HCT116 (cell line): Measurements from ENCODE around the gene RHBDD1. TPM values are rescaled to one million over a fixed set of nuclear protein-coding genes. Genes with fewer than 3 reads are reported as not detected.

Experiments used
- ATAC-seq: fragments of 200-7000 bp; cut with Tn5 transposase; 2 replicates; pipeline ENCODE4 v1.9.1; 2020; ENCODE audit warnings: mild to moderate bottlenecking, moderate library complexity
- BruUV-seq: library from RNA; stranded (reverse); fragments of 400-500 nt; replicated peaks from 2 replicates; lab custom pipeline; 2021; lab: Mats Ljungman, UMichigan
- CTCF ChIA-PET: fragments of 300-600 bp; sonication (Branson Sonifier 250); formaldehyde crosslinking; loops from one replicate; lab custom pipeline; 2021; ENCODE audit warnings: antibody characterized with exemption; lab: Charles Lee
- POLR2A ChIA-PET: fragments of 300-600, 350-600 bp; sonication (Branson Sonifier 250); formaldehyde crosslinking; loops from one replicate; lab custom pipeline; 2021; ENCODE audit warnings: antibody characterized with exemption; lab: Charles Lee
- RAD21 ChIA-PET, 2 experiments: fragments of 300-600 bp; sonication (Branson Sonifier 250); formaldehyde crosslinking; loops; one replicate each; lab custom pipeline; 2023; ENCODE audit warnings: low total read pairs in 2 of 2; ENCODE audit not compliant: uncharacterized antibody in 2 of 2, unreplicated experiment in 2 of 2, low non-redundant PET in 1 of 2; lab: Charles Lee
- DNase-seq: peaks from one replicate; pipeline ENCODE4 v3.0.0-alpha.2; 2010; ENCODE audit warnings: low read depth, low spot score
- H2AFZ ChIP-seq: fragments of 200-600 bp; shearing (Covaris generic), sonication (generic); 2 replicates; pipeline ENCODE4 v1.6.1; 2017; ENCODE audit warnings: low read depth, mixed run types, mixed read lengths, antibody characterized with exemption, low read length; ENCODE audit not compliant: poor library complexity, severe bottlenecking
- H3K27ac ChIP-seq: 2 replicates; pipeline ENCODE4 v1.5.1; 2012; ENCODE audit warnings: low read depth, low read length
- H3K27me3 ChIP-seq: fragments of 200-600 bp; sonication (generic); 2 replicates; pipeline ENCODE4 v1.6.1; 2016; ENCODE audit warnings: mixed run types, low read length, mixed read lengths; ENCODE audit not compliant: insufficient read depth
- H3K36me3 ChIP-seq, 2 experiments: fragments of 200-500 bp in 1 of 2; fragments of 200-600 bp in 1 of 2; sonication (Bioruptor generic) in 1 of 2; sonication (generic) in 1 of 2; 2 replicates each; pipeline versions ENCODE4 v1.5.1 to v1.6.1; 2014 to 2016; ENCODE audit warnings: low read length in 2 of 2, inconsistent platforms in 1 of 2, mixed read lengths in 1 of 2, mixed run types in 1 of 2; ENCODE audit not compliant: insufficient read depth in 2 of 2, control insufficient read depth in 1 of 2
- H3K4me1 ChIP-seq, 2 experiments: fragments of 200-600 bp in 1 of 2; sonication (generic) in 1 of 2; 2 replicates each; pipeline versions ENCODE4 v1.5.1 to v1.6.1; 2012 to 2017; ENCODE audit warnings: low read length in 2 of 2, inconsistent platforms in 1 of 2, mild to moderate bottlenecking in 1 of 2, mixed read lengths in 1 of 2, mixed run types in 1 of 2, moderate library complexity in 1 of 2; ENCODE audit not compliant: insufficient read depth in 2 of 2, control insufficient read depth in 1 of 2
- H3K4me2 ChIP-seq: fragments of 200-600 bp; sonication (generic); 2 replicates; pipeline ENCODE4 v1.6.1; 2017; ENCODE audit warnings: mixed run types, low read length, mixed read lengths
- H3K4me3 ChIP-seq, 2 experiments: fragments of 200-600 bp in 1 of 2; sonication (generic) in 1 of 2; replicated peaks in 1 of 2; 2 replicates each; pipeline ENCODE4 v1.5.1; 2011 to 2016; ENCODE audit warnings: low read length in 2 of 2, control low read depth in 1 of 2, low read depth in 1 of 2, mild to moderate bottlenecking in 1 of 2, mixed read lengths in 1 of 2, mixed run types in 1 of 2
- H3K79me2 ChIP-seq: fragments of 200-600 bp; sonication (generic); 2 replicates; pipeline ENCODE4 v1.6.1; 2017; ENCODE audit warnings: mild to moderate bottlenecking, mixed run types, low read length, moderate library complexity, mixed read lengths; ENCODE audit not compliant: insufficient read depth
- H3K9ac ChIP-seq: fragments of 200-600 bp; sonication (generic); 2 replicates; pipeline ENCODE4 v1.6.1; 2016; ENCODE audit warnings: low read length, mixed read lengths
- H3K9me2 ChIP-seq: fragments of 200-600 bp; sonication (generic), shearing (Covaris generic); 2 replicates; pipeline ENCODE4 v1.6.1; 2017; ENCODE audit warnings: mixed run types, mild to moderate bottlenecking, moderate library complexity; ENCODE audit not compliant: insufficient read depth
- H3K9me3 ChIP-seq, 2 experiments: fragments of 200-500 bp in 1 of 2; fragments of 200-600 bp in 1 of 2; sonication (Bioruptor generic) in 1 of 2; sonication (generic) in 1 of 2; 2 replicates each; pipeline ENCODE4 v1.6.1; 2014 to 2017; ENCODE audit warnings: low read length in 2 of 2, mixed read lengths in 2 of 2, inconsistent platforms in 1 of 2, low read depth in 1 of 2, mild to moderate bottlenecking in 1 of 2, mixed run types in 1 of 2, moderate library complexity in 1 of 2; ENCODE audit not compliant: control insufficient read depth in 1 of 2, insufficient read depth in 1 of 2
- H4K20me1 ChIP-seq: fragments of 200-600 bp; sonication (generic), shearing (Covaris generic); 2 replicates; pipeline ENCODE4 v1.6.1; 2017; ENCODE audit warnings: mixed run types, mild to moderate bottlenecking, moderate library complexity; ENCODE audit not compliant: insufficient read depth
- ATF3 ChIP-seq: IDR thresholded peaks from 2 replicates; pipeline ENCODE4 v1.6.1; 2012
- CBX3 ChIP-seq: IDR thresholded peaks from 2 replicates; pipeline ENCODE4 v1.6.1; 2012; ENCODE audit warnings: low read depth
- CEBPB ChIP-seq: IDR thresholded peaks from 2 replicates; pipeline ENCODE4 v1.6.1; 2012; ENCODE audit warnings: low read depth
- EGR1 ChIP-seq: IDR thresholded peaks from 2 replicates; pipeline ENCODE4 v1.6.1; 2012; ENCODE audit warnings: low read depth
- ELF1 ChIP-seq: IDR thresholded peaks from 2 replicates; pipeline ENCODE4 v1.6.1; 2012; ENCODE audit warnings: low read depth, borderline replicate concordance
- EZH2 ChIP-seq: fragments of 200-600 bp; sonication (generic); IDR thresholded peaks from 2 replicates; pipeline ENCODE4 v1.6.1; 2017; ENCODE audit warnings: antibody characterized with exemption, mixed run types
- EZH2phosphoT487 ChIP-seq: fragments of 200-600 bp; IDR thresholded peaks from 2 replicates; pipeline ENCODE4 v1.6.1; 2018; ENCODE audit warnings: antibody characterized with exemption, borderline replicate concordance
- FOSL1 ChIP-seq: IDR thresholded peaks from 2 replicates; pipeline ENCODE4 v1.6.1; 2012; ENCODE audit warnings: low read depth
- JUND ChIP-seq: IDR thresholded peaks from 2 replicates; pipeline ENCODE4 v1.6.1; 2012
- POLR2A ChIP-seq: IDR thresholded peaks from 2 replicates; pipeline ENCODE4 v1.7.0; 2011; ENCODE audit warnings: borderline replicate concordance; ENCODE audit not compliant: insufficient read depth, insufficient read length; ENCODE audit errors: extremely low read depth
- POLR2AphosphoS5 ChIP-seq: IDR thresholded peaks from 2 replicates; pipeline ENCODE4 v1.6.1; 2011; ENCODE audit warnings: mild to moderate bottlenecking, low read depth, low read length, moderate library complexity
- RAD21 ChIP-seq: IDR thresholded peaks from 2 replicates; pipeline ENCODE4 v1.6.1; 2012; ENCODE audit warnings: low read depth, mild to moderate bottlenecking
- SIN3A ChIP-seq: IDR thresholded peaks from 2 replicates; pipeline ENCODE4 v1.6.1; 2012; ENCODE audit warnings: low read depth
- SP1 ChIP-seq: IDR thresholded peaks from 2 replicates; pipeline ENCODE4 v1.6.1; 2012; ENCODE audit warnings: low read depth
- SRF ChIP-seq: IDR thresholded peaks from 2 replicates; pipeline ENCODE4 v1.6.1; 2012; ENCODE audit warnings: low read depth
- TCF7L2 ChIP-seq: IDR thresholded peaks from 2 replicates; pipeline ENCODE4 v1.7.0; 2011; ENCODE audit warnings: borderline replicate concordance, inconsistent platforms; ENCODE audit not compliant: insufficient read depth, insufficient read length; ENCODE audit errors: extremely low read depth
- YY1 ChIP-seq: IDR thresholded peaks from 2 replicates; pipeline ENCODE4 v1.6.1; 2011; ENCODE audit warnings: low read length, low read depth, moderate library complexity, mild to moderate bottlenecking; ENCODE audit not compliant: insufficient replicate concordance; ENCODE audit errors: extremely low read depth
- ZFX ChIP-seq: fragments of 450-650 bp; IDR thresholded peaks from 2 replicates; pipeline ENCODE4 v1.6.1; 2017
- intact Hi-C: fragments of 100-400 bp; cut with micrococcal nuclease; formaldehyde crosslinking; loops from 2 replicates; pipeline ENCODE4 v1.10.0; 2022
- total RNA-seq: library from RNA; stranded (reverse); gene quantifications from one replicate; pipeline ENCODE4 v1.2.1, GENCODE V29; 2021; ENCODE audit not compliant: unreplicated experiment
- TF ChIP-seq, protein P1 (sequence below): IDR thresholded peaks from 2 replicates; pipeline ENCODE4 v1.6.1; 2012; ENCODE audit warnings: low read depth
- TF ChIP-seq, protein P2 (sequence below): IDR thresholded peaks from 2 replicates; pipeline ENCODE4 v1.6.1; 2012
- TF ChIP-seq, protein P3 (sequence below): IDR thresholded peaks from 2 replicates; pipeline ENCODE4 v1.6.1; 2011; ENCODE audit warnings: mild to moderate bottlenecking, low read length, moderate library complexity; ENCODE audit not compliant: insufficient replicate concordance; ENCODE audit errors: extremely low read depth

The RHBDD1 gene
- total RNA-seq, 1 experiment from 2014 or later = 73.8 TPM

GRCh38 chr2:226981791-226982326, 146.0 kb downstream of the RHBDD1 start:
- peak; percentile 67 for ATAC-seq

More at GRCh38 chr2:226981791-226982326, 146.0 kb downstream of the RHBDD1 start:
- no peaks in the 10 kb centered on the region for H3K27me3 ChIP-seq
- RAD21 ChIA-PET = no interaction called here
- H3K4me2 ChIP-seq = peak overlapping the region; percentile 33
- BruUV-seq = TSS peak; percentile 92
- no peaks in the 10 kb centered on the region for H3K79me2 ChIP-seq
- intact Hi-C loops = loop anchor here (5.0 to 10.0 kb wide), 2 partner anchors 767 to 1095 kb away; no protein-coding TSS in a partner anchor
- no peak for DNase-seq
- H4K20me1 ChIP-seq = no peaks in the 10 kb centered on the region
- no peak overlapping the region for H2AFZ ChIP-seq
- POLR2A ChIA-PET = no interaction called here
- peak overlapping the region; percentile 53; the same call in 1 of the 2 replicates for H3K27ac ChIP-seq
- H3K9me2 ChIP-seq = no peaks in the 10 kb centered on the region
- peaks cover 69 to 77% of the 10 kb centered on the region in 2 experiments for H3K4me1 ChIP-seq
- CTCF ChIA-PET = interaction anchor here (1.4 kb wide), 1 partner anchor 1316 kb away, joined by 3 read pairs; no protein-coding TSS in a partner anchor
- H3K36me3 ChIP-seq = no peaks in the 10 kb centered on the region
- TF ChIP-seq ATF3 (no peak), POLR2AphosphoS5 (peak; percentile 51), ELF1 (no peak), SIN3A (no peak), RAD21 (0 out of 2 replicates have a peak, but pooled peaks have one; percentile 20), SP1 (peak; percentile 58; the same call in 1 of the 2 replicates), EZH2 (no peak), EZH2phosphoT487 (no peak), CBX3 (no peak; the same call in 1 of the 2 replicates), SRF (no peak), JUND (peak; percentile 53; the same call in 1 of the 2 replicates), FOSL1 (peak; percentile 68), ZFX (peak; percentile 24; the same call in 1 of the 2 replicates), YY1 (peak; percentile 66), TCF7L2 (peak; percentile 84), CEBPB (no peak; the same call in 1 of the 2 replicates), EGR1 (no peak), POLR2A (no peak)
- TF ChIP-seq, protein P1, sequence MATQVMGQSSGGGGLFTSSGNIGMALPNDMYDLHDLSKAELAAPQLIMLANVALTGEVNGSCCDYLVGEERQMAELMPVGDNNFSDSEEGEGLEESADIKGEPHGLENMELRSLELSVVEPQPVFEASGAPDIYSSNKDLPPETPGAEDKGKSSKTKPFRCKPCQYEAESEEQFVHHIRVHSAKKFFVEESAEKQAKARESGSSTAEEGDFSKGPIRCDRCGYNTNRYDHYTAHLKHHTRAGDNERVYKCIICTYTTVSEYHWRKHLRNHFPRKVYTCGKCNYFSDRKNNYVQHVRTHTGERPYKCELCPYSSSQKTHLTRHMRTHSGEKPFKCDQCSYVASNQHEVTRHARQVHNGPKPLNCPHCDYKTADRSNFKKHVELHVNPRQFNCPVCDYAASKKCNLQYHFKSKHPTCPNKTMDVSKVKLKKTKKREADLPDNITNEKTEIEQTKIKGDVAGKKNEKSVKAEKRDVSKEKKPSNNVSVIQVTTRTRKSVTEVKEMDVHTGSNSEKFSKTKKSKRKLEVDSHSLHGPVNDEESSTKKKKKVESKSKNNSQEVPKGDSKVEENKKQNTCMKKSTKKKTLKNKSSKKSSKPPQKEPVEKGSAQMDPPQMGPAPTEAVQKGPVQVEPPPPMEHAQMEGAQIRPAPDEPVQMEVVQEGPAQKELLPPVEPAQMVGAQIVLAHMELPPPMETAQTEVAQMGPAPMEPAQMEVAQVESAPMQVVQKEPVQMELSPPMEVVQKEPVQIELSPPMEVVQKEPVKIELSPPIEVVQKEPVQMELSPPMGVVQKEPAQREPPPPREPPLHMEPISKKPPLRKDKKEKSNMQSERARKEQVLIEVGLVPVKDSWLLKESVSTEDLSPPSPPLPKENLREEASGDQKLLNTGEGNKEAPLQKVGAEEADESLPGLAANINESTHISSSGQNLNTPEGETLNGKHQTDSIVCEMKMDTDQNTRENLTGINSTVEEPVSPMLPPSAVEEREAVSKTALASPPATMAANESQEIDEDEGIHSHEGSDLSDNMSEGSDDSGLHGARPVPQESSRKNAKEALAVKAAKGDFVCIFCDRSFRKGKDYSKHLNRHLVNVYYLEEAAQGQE = no peak
- TF ChIP-seq, protein P2, sequence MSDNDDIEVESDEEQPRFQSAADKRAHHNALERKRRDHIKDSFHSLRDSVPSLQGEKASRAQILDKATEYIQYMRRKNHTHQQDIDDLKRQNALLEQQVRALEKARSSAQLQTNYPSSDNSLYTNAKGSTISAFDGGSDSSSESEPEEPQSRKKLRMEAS = peak; percentile 74
- TF ChIP-seq, protein P3, sequence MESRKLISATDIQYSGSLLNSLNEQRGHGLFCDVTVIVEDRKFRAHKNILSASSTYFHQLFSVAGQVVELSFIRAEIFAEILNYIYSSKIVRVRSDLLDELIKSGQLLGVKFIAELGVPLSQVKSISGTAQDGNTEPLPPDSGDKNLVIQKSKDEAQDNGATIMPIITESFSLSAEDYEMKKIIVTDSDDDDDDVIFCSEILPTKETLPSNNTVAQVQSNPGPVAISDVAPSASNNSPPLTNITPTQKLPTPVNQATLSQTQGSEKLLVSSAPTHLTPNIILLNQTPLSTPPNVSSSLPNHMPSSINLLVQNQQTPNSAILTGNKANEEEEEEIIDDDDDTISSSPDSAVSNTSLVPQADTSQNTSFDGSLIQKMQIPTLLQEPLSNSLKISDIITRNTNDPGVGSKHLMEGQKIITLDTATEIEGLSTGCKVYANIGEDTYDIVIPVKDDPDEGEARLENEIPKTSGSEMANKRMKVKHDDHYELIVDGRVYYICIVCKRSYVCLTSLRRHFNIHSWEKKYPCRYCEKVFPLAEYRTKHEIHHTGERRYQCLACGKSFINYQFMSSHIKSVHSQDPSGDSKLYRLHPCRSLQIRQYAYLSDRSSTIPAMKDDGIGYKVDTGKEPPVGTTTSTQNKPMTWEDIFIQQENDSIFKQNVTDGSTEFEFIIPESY = no peak
- H3K9ac ChIP-seq = peak overlapping the region; percentile 44
- no peak overlapping the region for H3K4me3 ChIP-seq
- no peaks in the 10 kb centered on the region for H3K9me3 ChIP-seq
